Measurements from ENCODE around the gene RPL21.

DNA sequence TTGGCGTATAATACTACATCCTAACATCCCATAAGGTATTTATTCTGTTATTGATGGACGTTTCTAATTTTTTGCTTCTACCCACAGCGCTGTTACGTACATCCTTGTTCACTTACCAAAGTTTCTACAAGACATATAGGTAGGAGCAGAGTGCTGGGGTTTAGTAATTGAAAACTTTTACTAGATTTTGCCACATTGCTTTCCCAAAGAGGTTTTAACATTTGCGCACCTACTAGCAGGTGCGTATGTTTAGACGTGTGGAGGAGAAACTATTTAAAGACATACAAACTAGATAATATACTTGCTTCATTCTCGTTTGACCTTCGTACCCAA is 559 bp upstream of the RPL21 start:
- TF ChIP-seq, protein P1, sequence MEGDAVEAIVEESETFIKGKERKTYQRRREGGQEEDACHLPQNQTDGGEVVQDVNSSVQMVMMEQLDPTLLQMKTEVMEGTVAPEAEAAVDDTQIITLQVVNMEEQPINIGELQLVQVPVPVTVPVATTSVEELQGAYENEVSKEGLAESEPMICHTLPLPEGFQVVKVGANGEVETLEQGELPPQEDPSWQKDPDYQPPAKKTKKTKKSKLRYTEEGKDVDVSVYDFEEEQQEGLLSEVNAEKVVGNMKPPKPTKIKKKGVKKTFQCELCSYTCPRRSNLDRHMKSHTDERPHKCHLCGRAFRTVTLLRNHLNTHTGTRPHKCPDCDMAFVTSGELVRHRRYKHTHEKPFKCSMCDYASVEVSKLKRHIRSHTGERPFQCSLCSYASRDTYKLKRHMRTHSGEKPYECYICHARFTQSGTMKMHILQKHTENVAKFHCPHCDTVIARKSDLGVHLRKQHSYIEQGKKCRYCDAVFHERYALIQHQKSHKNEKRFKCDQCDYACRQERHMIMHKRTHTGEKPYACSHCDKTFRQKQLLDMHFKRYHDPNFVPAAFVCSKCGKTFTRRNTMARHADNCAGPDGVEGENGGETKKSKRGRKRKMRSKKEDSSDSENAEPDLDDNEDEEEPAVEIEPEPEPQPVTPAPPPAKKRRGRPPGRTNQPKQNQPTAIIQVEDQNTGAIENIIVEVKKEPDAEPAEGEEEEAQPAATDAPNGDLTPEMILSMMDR (IDR thresholded peaks at IDR 0.05) = no peak
- TF ChIP-seq POLR2A (IDR thresholded peaks at IDR 0.05) = no peak
